HepG2 (cell line): ENCODE results near the gene MAEA.

Experiments
- ARNT2 ChIP-seq: sonication (generic); formaldehyde crosslinking; IDR thresholded peaks from 2 replicates; pipeline ENCODE4 v1.8.0; 2022; ENCODE audit warnings: mild to moderate bottlenecking, low read depth, missing genetic modification reagents, moderate library complexity
- ZSCAN25 ChIP-seq: sonication (generic); formaldehyde crosslinking; IDR thresholded peaks from 2 replicates; pipeline ENCODE4 v1.8.0; 2022; ENCODE audit warnings: mild to moderate bottlenecking, missing genetic modification reagents
- TF ChIP-seq, protein P1 (sequence below): sonication (generic); formaldehyde crosslinking; IDR thresholded peaks from 2 replicates; pipeline ENCODE4 v1.5.0; 2020; ENCODE audit warnings: mild to moderate bottlenecking, missing genetic modification reagents, moderate library complexity

DNA sequence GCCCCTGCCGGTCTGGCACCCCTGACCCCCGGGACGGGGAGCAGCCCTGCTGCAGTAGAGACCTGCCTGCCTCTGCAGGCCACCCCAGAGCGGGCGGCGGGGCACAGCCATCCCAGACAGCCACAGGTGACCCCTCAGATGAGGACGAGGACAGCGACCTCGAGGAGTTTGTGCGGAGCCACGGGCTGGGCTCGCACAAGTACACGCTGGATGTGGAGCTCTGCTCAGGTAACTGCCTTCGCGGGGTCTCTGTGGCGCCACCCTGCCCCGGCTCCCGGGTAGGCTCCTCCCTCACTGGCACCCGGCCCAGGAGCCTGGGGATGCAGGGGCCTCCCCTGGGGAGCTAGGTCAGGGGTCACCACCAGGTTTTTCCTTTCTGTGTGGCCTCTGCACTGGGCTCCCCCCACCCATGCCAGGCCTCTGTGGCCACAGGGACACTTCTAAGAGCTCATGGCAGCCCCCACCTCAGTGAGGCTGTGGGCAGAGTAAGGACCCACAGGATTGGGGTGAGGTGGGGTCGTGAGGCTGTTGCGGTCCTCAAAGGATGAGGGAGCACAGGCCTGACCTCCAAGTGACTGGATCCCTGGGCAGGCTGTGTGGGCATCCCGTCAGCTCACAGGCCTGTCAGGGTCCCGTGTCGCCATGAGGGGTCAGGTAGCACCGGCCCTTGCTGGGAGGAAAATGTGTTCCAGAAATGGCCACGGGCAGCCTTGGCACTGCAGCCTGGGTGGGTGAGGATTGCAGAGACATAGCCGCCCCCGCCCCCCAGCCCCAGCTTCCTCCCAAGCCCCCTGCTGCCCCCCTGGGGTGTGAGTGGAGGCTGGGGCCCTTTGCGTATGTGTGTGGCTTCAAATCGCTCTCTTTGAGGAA is 63.7 kb downstream of the MAEA start:
- TF ChIP-seq, protein P1, sequence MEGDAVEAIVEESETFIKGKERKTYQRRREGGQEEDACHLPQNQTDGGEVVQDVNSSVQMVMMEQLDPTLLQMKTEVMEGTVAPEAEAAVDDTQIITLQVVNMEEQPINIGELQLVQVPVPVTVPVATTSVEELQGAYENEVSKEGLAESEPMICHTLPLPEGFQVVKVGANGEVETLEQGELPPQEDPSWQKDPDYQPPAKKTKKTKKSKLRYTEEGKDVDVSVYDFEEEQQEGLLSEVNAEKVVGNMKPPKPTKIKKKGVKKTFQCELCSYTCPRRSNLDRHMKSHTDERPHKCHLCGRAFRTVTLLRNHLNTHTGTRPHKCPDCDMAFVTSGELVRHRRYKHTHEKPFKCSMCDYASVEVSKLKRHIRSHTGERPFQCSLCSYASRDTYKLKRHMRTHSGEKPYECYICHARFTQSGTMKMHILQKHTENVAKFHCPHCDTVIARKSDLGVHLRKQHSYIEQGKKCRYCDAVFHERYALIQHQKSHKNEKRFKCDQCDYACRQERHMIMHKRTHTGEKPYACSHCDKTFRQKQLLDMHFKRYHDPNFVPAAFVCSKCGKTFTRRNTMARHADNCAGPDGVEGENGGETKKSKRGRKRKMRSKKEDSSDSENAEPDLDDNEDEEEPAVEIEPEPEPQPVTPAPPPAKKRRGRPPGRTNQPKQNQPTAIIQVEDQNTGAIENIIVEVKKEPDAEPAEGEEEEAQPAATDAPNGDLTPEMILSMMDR, result no peak
- TF ChIP-seq ZSCAN25 (CRISPR knock-in tag) (no peak), ARNT2 (CRISPR knock-in tag) (no peak)
